Measurements from ENCODE around the gene PEAK1. TPM values are rescaled to one million over a fixed set of nuclear protein-coding genes. Genes with fewer than 3 reads are reported as not detected.
A peak's percentile ranks its signal among the peaks of the same experiment; 100 is the strongest.

Gene PEAK1
- total RNA-seq, 1 donor = 133 TPM

- no peak for TF ChIP-seq CTCF (IDR thresholded peaks at IDR 0.05; ENCODE audit: extremely low read depth, low read depth, low read length)
- Histone ChIP-seq H3K4me1 (ENCODE audit: insufficient read depth, low read length) (no peaks in the 10 kb centered on the region), H3K4me3 (ENCODE audit: insufficient read depth, low read length) (no peak overlapping the region), H3K9me3 (ENCODE audit: low read depth, low read length) (no peaks in the 10 kb centered on the region), H3K27me3 (ENCODE audit: insufficient read depth, low read length) (no peaks in the 10 kb centered on the region), H2AFZ (ENCODE audit: low read length) (no peak overlapping the region), H3K4me2 (ENCODE audit: insufficient read depth, low read length) (no peak overlapping the region), H3K79me2 (ENCODE audit: insufficient read depth, low read length) (peaks cover 10% of the 10 kb centered on the region), H3K36me3 (ENCODE audit: insufficient read depth, low read length) (peaks cover 12% of the 10 kb centered on the region), H4K20me1 (ENCODE audit: insufficient read depth, low read length) (no peaks in the 10 kb centered on the region), H3K27ac (ENCODE audit: low read depth, low read length) (peak overlapping the region; percentile 13)
- DNase-seq (ENCODE audit: insufficient read length, low spot score, missing footprints) = no peak
Observed at GRCh38 chr15:77243135-77243534, 176.8 kb downstream of the PEAK1 start.

- Histone ChIP-seq H2AFZ (ENCODE audit: low read length) (no peak overlapping the region), H3K27me3 (ENCODE audit: insufficient read depth, low read length) (no peaks in the 10 kb centered on the region), H4K20me1 (ENCODE audit: insufficient read depth, low read length) (no peaks in the 10 kb centered on the region), H3K9me3 (ENCODE audit: low read depth, low read length) (no peaks in the 10 kb centered on the region), H3K36me3 (ENCODE audit: insufficient read depth, low read length) (peaks cover 5% of the 10 kb centered on the region), H3K79me2 (ENCODE audit: insufficient read depth, low read length) (peaks cover 10% of the 10 kb centered on the region), H3K27ac (ENCODE audit: low read depth, low read length) (no peak overlapping the region), H3K4me2 (ENCODE audit: insufficient read depth, low read length) (no peak overlapping the region), H3K4me3 (ENCODE audit: insufficient read depth, low read length) (no peak overlapping the region), H3K4me1 (ENCODE audit: insufficient read depth, low read length) (no peaks in the 10 kb centered on the region)
- TF ChIP-seq CTCF (IDR thresholded peaks at IDR 0.05; ENCODE audit: extremely low read depth, low read depth, low read length) = no peak
- DNase-seq (ENCODE audit: insufficient read length, low spot score, missing footprints) = no peak
Observed at GRCh38 chr15:77239882-77240608, 179.9 kb downstream of the PEAK1 start.

GRCh38 chr15:77235566-77235965 is 184.3 kb downstream of the PEAK1 start:
- no peak overlapping the region for H2AFZ ChIP-seq (ENCODE audit: low read length)
- H3K36me3 ChIP-seq (ENCODE audit: insufficient read depth, low read length) = peaks cover 9% of the 10 kb centered on the region
- no peaks in the 10 kb centered on the region for H3K27me3 ChIP-seq (ENCODE audit: insufficient read depth, low read length)
- peaks cover 6% of the 10 kb centered on the region for H3K79me2 ChIP-seq (ENCODE audit: insufficient read depth, low read length)
- no peaks in the 10 kb centered on the region for H4K20me1 ChIP-seq (ENCODE audit: insufficient read depth, low read length)
- no peak overlapping the region for H3K4me2 ChIP-seq (ENCODE audit: insufficient read depth, low read length)
- no peaks in the 10 kb centered on the region for H3K4me1 ChIP-seq (ENCODE audit: insufficient read depth, low read length)
- H3K9me3 ChIP-seq (ENCODE audit: low read depth, low read length) = no peaks in the 10 kb centered on the region
- H3K27ac ChIP-seq (ENCODE audit: low read depth, low read length) = no peak overlapping the region
- TF ChIP-seq CTCF (IDR thresholded peaks at IDR 0.05; ENCODE audit: extremely low read depth, low read depth, low read length) = no peak
- no peak for DNase-seq (ENCODE audit: insufficient read length, low spot score, missing footprints)
- H3K4me3 ChIP-seq (ENCODE audit: insufficient read depth, low read length) = no peak overlapping the region

GRCh38 chr15:77228828-77229227 is 191.1 kb downstream of the PEAK1 start:
- TF ChIP-seq CTCF (IDR thresholded peaks at IDR 0.05; ENCODE audit: extremely low read depth, low read depth, low read length) = no peak
- no peak for DNase-seq (ENCODE audit: insufficient read length, low spot score, missing footprints)

More at GRCh38 chr15:77228828-77229227, 191.1 kb downstream of the PEAK1 start:
- no peaks in the 10 kb centered on the region for H3K27me3 ChIP-seq (ENCODE audit: insufficient read depth, low read length)
- H3K79me2 ChIP-seq (ENCODE audit: insufficient read depth, low read length) = peaks cover 13% of the 10 kb centered on the region
- H2AFZ ChIP-seq (ENCODE audit: low read length) = no peak overlapping the region
- no peak overlapping the region for H3K4me2 ChIP-seq (ENCODE audit: insufficient read depth, low read length)
- no peaks in the 10 kb centered on the region for H4K20me1 ChIP-seq (ENCODE audit: insufficient read depth, low read length)
- H3K9me3 ChIP-seq (ENCODE audit: low read depth, low read length) = no peaks in the 10 kb centered on the region
- no peak overlapping the region for H3K27ac ChIP-seq (ENCODE audit: low read depth, low read length)
- no peaks in the 10 kb centered on the region for H3K4me1 ChIP-seq (ENCODE audit: insufficient read depth, low read length)
- H3K4me3 ChIP-seq (ENCODE audit: insufficient read depth, low read length) = no peak overlapping the region
- H3K36me3 ChIP-seq (ENCODE audit: insufficient read depth, low read length) = peaks cover 4% of the 10 kb centered on the region

All from osteoblast (primary cell).